GM19397 (cell line): Measurements from ENCODE around the gene F10.

Experiments
- ATAC-seq: cut with Tn5 transposase; IDR thresholded peaks from one replicate; pipeline ENCODE4 v1.9.1; 2021; ENCODE audit warnings: mild to moderate bottlenecking, moderate library complexity; ENCODE audit not compliant: unreplicated experiment

The F10 gene

GRCh38 chr13:113115363-113116205 is 7.0 kb upstream of the F10 start:
- no peak for ATAC-seq

GRCh38 chr13:113116206-113116800 is 6.3 kb upstream of the F10 start:
- no peak for ATAC-seq

- ATAC-seq: no peak
Measured at GRCh38 chr13:113116871-113117271, 5.7 kb upstream of the F10 start.

DNA sequence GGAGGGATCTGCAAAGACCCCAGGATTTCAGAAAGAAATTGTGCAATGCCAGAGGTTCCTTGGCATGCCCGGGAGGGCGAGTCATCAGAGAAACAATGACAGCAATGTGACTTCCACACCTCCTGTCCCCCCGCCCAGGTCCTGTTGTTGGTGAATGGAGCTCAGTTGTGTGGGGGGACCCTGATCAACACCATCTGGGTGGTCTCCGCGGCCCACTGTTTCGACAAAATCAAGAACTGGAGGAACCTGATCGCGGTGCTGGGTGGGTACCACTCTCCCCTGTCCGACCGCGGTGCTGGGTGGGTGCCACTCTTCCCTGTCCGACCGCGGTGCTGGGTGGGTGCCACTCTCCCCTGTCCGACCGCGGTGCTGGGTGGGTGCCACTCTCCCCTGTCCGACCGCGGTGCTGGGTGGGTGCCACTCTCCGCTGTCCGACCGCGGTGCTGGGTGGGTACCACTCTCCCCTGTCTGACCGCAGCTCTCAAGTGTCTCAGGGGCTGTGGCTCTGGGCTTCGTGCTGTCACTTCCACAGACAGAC is 5.2 kb upstream of the F10 start:
- ATAC-seq: no peak

GRCh38 chr13:113117911-113118260 is 4.7 kb upstream of the F10 start:
- ATAC-seq: no peak

DNA sequence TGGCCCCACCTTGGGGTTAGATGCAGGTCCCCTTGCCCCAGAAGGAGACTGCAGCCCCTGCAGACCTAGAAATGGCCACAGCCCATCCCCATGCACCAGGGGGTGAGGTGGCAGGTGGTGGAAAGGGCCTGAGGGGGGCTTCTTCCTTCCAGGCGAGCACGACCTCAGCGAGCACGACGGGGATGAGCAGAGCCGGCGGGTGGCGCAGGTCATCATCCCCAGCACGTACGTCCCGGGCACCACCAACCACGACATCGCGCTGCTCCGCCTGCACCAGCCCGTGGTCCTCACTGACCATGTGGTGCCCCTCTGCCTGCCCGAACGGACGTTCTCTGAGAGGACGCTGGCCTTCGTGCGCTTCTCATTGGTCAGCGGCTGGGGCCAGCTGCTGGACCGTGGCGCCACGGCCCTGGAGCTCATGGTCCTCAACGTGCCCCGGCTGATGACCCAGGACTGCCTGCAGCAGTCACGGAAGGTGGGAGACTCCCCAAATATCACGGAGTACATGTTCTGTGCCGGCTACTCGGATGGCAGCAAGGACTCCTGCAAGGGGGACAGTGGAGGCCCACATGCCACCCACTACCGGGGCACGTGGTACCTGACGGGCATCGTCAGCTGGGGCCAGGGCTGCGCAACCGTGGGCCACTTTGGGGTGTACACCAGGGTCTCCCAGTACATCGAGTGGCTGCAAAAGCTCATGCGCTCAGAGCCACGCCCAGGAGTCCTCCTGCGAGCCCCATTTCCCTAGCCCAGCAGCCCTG is 4.2 kb upstream of the F10 start:
- ATAC-seq: no peak

- ATAC-seq: no peak
Measured at GRCh38 chr13:113119166-113119821, 3.3 kb upstream of the F10 start.

DNA sequence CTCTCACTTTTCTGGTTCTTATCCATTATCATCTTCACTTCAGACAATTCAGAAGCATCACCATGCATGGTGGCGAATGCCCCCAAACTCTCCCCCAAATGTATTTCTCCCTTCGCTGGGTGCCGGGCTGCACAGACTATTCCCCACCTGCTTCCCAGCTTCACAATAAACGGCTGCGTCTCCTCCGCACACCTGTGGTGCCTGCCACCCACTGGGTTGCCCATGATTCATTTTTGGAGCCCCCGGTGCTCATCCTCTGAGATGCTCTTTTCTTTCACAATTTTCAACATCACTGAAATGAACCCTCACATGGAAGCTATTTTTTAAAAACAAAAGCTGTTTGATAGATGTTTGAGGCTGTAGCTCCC is 2.8 kb upstream of the F10 start:
- no peak for ATAC-seq

GRCh38 chr13:113120300-113121182 is 2.1 kb upstream of the F10 start:
- ATAC-seq: no peak

DNA sequence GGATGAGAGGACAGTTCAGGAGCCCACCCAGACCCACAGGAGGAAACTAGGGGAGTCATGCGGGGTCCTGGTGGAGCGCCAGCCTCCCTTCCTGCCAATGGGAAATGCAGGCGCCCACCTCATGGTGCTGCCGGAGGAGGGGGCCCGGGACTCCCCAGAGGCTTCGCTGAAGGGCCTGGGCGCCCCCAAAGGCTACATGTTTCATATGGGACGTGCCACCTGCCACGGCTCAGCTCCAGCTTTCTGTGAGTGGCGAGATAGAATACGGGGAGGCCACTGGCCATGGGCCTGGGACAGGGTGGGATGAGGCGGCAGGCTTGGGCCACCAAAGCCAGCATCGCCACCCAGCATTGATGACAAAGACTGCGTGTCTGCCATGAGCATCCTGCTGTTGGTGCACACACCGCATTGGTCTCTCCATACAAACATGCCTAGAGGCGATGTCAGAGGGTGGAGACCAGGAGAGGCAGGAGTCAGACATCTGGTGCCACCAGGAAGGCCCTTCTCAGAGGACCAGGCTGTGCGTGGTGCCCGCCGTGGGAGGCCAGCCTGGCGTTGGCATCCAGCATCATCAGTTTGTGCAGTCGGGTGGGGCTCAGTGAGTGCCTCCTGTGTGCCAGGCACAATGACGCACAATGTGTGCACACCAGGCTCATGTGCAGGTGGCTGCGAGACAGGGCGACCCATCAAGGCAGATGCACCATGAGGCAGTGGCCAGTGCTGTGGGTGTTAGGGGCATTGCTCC is 1.2 kb upstream of the F10 start:
- ATAC-seq: no peak

- ATAC-seq: no peak
Measured at GRCh38 chr13:113121928-113122471, 599 bp upstream of the F10 start.

GRCh38 chr13:113123226-113124201 is 915 bp downstream of the F10 start:
- ATAC-seq: no peak

DNA sequence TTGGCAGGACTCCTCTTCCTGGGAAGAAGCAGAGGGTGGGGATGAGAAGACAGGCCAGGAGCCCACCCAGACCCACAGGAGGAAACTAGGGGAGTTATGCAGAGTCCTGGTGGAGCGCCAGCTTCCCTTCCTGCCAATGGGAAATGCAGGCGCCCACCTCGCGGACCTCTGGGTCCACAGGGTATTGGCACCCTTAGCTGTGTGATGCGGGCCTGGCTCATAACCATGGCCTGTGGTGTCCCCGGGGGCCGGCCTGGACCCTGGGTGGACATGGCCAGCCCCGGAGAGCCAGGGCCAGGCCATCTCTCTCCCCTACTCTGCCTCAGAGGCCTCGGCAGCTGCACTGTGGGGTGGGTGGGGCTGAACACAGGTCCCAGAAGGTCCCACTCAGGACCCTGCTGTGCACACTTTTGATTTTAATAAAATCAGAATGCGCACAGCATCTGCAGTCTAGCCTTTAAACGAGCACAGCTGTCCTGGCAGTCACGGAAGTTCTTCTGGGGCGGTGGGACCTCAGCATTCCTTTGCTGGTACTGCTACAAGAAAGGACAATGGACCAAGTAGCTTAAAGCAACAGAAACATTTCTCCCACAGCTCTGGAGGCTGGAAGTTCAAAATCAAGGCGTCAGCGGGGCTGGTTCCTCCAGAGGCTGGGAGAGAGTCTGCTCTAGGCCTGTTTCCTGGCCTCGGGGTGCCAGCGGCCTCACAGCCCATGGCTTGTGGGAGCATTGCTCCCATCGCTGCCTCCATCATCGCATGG is 1.8 kb downstream of the F10 start:
- ATAC-seq: no peak

- no peak for ATAC-seq
Measured at GRCh38 chr13:113125506-113126264, 3.1 kb downstream of the F10 start.

- ATAC-seq: no peak
Measured at GRCh38 chr13:113126265-113127150, 3.9 kb downstream of the F10 start.

DNA sequence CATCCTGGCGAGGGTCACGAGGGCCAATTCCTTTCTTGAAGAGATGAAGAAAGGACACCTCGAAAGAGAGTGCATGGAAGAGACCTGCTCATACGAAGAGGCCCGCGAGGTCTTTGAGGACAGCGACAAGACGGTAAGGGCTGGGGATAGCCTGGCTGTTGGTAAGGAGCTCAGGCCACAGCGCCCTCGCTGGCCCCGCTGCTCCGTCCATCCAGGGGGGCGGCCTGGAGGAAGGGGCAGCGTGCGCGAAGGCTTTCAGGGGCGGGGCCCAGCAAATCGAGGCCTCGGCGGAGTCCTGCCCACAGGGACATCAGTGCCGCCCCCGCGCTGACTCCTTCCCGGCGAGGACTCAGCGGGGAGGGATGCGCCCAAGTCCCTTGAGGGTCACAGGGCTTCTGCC is 6.9 kb downstream of the F10 start:
- no peak for ATAC-seq
